Suprapubic skin (tissue), 3 donors: ENCODE results near the gene ZKSCAN1.

Experiments used
- CTCF ChIP-seq, 2 donors: fragments of 200-600 bp in 1 of 2; fragments of 450-650 bp in 1 of 2; sonication (generic) in 1 of 2; IDR thresholded peaks; one replicate each; pipeline ENCODE4 v1.5.1; 2016 to 2019; ENCODE audit warnings: antibody characterized with exemption in 2 of 2, mild to moderate bottlenecking in 1 of 2, moderate library complexity in 1 of 2
- EP300 ChIP-seq: sonication (generic); formaldehyde crosslinking; IDR thresholded peaks from one replicate; pipeline ENCODE4 v1.6.1; 2017; ENCODE audit warnings: antibody characterized with exemption
- POLR2A ChIP-seq, 2 donors: fragments of 450-650 bp; IDR thresholded peaks; one replicate each; pipeline ENCODE4 v1.6.1; 2017; ENCODE audit warnings: antibody characterized with exemption in 2 of 2, mild to moderate bottlenecking in 2 of 2, moderate library complexity in 2 of 2

GRCh38 chr7:100087055-100087750, 71.8 kb downstream of the ZKSCAN1 start:
- no peak for TF ChIP-seq CTCF (IDR thresholded peaks at IDR 0.05)
- no peak for TF ChIP-seq POLR2A (IDR thresholded peaks at IDR 0.05)
- TF ChIP-seq EP300 = no peak
